PC-9 (cell line): ENCODE results near the gene AKAP13.

ENCODE experiments used
- EZH2 ChIP-seq: fragments of 200-600 bp; sonication (generic); IDR thresholded peaks from 2 replicates; pipeline ENCODE4 v1.8.0; 2017; ENCODE audit warnings: antibody characterized with exemption, low read depth
- TF ChIP-seq, protein P1 (sequence below): fragments of 200-600 bp; sonication (generic); conservative IDR thresholded peaks from 2 replicates; pipeline ENCODE4 v1.6.1; 2017; ENCODE audit warnings: mixed run types, antibody characterized with exemption, mild to moderate bottlenecking, moderate library complexity

DNA sequence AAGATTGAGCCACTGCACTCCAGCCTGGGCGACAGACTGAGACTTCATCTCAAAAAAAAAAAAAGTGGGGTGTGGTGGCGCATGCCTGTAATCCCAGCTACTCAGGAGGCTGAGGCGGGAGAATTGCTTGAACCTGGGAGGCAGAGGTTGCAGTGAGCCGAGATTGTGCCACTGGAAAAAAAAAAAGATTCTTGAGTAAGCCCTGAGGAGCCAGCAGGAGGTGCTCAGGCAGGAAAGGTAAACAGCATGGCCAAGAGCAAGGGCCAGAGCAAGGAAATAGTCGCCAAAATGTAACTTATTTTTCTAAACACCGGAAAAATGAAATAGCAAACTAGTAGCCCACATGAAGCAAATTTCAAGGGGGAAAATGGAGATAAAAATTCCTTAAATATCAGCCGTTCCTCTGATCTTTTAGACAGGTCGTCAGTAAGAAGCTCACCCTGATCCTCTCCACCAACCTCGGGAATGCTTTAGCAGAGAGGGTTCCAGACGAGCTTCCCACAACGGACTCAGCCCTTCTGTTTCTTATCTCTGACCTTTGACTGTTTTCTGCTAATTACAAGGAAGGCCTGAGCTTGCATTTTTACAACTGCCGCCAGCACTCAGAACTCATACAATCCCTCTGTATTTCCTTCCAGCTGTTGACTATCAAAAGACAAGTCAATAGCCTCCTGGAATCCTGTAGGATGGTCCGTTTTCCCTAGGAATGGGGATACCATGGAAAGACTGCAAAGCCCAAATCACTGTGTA is 45.0 kb upstream of the AKAP13 start:
- TF ChIP-seq, protein P1, sequence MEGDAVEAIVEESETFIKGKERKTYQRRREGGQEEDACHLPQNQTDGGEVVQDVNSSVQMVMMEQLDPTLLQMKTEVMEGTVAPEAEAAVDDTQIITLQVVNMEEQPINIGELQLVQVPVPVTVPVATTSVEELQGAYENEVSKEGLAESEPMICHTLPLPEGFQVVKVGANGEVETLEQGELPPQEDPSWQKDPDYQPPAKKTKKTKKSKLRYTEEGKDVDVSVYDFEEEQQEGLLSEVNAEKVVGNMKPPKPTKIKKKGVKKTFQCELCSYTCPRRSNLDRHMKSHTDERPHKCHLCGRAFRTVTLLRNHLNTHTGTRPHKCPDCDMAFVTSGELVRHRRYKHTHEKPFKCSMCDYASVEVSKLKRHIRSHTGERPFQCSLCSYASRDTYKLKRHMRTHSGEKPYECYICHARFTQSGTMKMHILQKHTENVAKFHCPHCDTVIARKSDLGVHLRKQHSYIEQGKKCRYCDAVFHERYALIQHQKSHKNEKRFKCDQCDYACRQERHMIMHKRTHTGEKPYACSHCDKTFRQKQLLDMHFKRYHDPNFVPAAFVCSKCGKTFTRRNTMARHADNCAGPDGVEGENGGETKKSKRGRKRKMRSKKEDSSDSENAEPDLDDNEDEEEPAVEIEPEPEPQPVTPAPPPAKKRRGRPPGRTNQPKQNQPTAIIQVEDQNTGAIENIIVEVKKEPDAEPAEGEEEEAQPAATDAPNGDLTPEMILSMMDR: no peak
- TF ChIP-seq EZH2: no peak
